MM.1S (cell line): ENCODE results near the gene DPAGT1.

Experiments used
- DNase-seq: peaks from one replicate; pipeline ENCODE4 v3.0.0-alpha.2; 2015
- H2AFZ ChIP-seq: fragments of 300-600 bp; sonication (generic); 2 replicates; pipeline ENCODE4 v1.6.0; 2016; ENCODE audit warnings: antibody characterized with exemption, low read length
- H3F3A ChIP-seq: fragments of 300-600 bp; sonication (generic); 2 replicates; pipeline ENCODE4 v1.6.1; 2016; ENCODE audit warnings: mild to moderate bottlenecking, antibody characterized with exemption, low read length, moderate library complexity, mixed read lengths; ENCODE audit not compliant: insufficient read depth
- H3K27ac ChIP-seq: fragments of 300-600 bp; sonication (generic); 2 replicates; pipeline ENCODE4 v1.5.1; 2016; ENCODE audit warnings: mild to moderate bottlenecking, low read length
- H3K27me3 ChIP-seq: fragments of 300-600 bp; sonication (generic); replicated peaks from 2 replicates; pipeline ENCODE4 v1.6.0; 2016; ENCODE audit warnings: low read length; ENCODE audit not compliant: insufficient read depth
- H3K36me3 ChIP-seq: fragments of 300-600 bp; sonication (generic); replicated peaks from 2 replicates; pipeline ENCODE4 v1.6.1; 2016; ENCODE audit warnings: mild to moderate bottlenecking, low read length, mixed read lengths; ENCODE audit not compliant: insufficient read depth
- H3K4me1 ChIP-seq: fragments of 300-600 bp; sonication (generic); 2 replicates; pipeline ENCODE4 v1.6.1; 2016; ENCODE audit warnings: low read length, mixed read lengths
- H3K4me2 ChIP-seq: fragments of 300-600 bp; sonication (generic); 2 replicates; pipeline ENCODE4 v1.6.0; 2016; ENCODE audit warnings: low read depth, low read length
- H3K4me3 ChIP-seq: fragments of 300-600 bp; sonication (generic); 2 replicates; pipeline ENCODE4 v1.5.1; 2016; ENCODE audit warnings: low read length, mixed read lengths
- H3K79me2 ChIP-seq: fragments of 300-600 bp; sonication (generic); 2 replicates; pipeline ENCODE4 v1.6.1; 2016; ENCODE audit warnings: mixed run types, low read length, mixed read lengths
- H3K9ac ChIP-seq: fragments of 300-600 bp; sonication (generic); 2 replicates; pipeline ENCODE4 v1.6.1; 2016; ENCODE audit warnings: low read length, mixed read lengths
- H3K9me2 ChIP-seq: fragments of 300-600 bp; sonication (generic); replicated peaks from 2 replicates; pipeline ENCODE4 v1.6.1; 2016; ENCODE audit warnings: mild to moderate bottlenecking, low read length, mixed read lengths; ENCODE audit not compliant: insufficient read depth
- H3K9me3 ChIP-seq: fragments of 300-600 bp; sonication (generic); replicated peaks from 2 replicates; pipeline ENCODE4 v1.6.1; 2016; ENCODE audit warnings: mild to moderate bottlenecking, low read length, mixed read lengths; ENCODE audit not compliant: insufficient read depth
- H4K20me1 ChIP-seq: fragments of 300-600 bp; sonication (generic); 2 replicates; pipeline ENCODE4 v1.6.1; 2016; ENCODE audit warnings: mild to moderate bottlenecking, low read length, moderate library complexity, mixed read lengths; ENCODE audit not compliant: insufficient read depth
- EZH2 ChIP-seq: fragments of 300-600 bp; sonication (generic); optimal IDR thresholded peaks from 2 replicates; pipeline ENCODE3; 2017; ENCODE audit warnings: low read depth, mild to moderate bottlenecking, antibody characterized with exemption, low read length, mixed read lengths
- EZH2phosphoT487 ChIP-seq: fragments of 300-600 bp; sonication (generic); IDR thresholded peaks from 2 replicates; pipeline ENCODE4 v1.6.1; 2018; ENCODE audit warnings: antibody characterized with exemption, low read length
- TF ChIP-seq, protein P1 (sequence below): fragments of 300-600 bp; sonication (generic); IDR thresholded peaks from 2 replicates; pipeline ENCODE4 v1.5.1; 2016; ENCODE audit warnings: antibody characterized with exemption, low read length, mixed read lengths

The DPAGT1 gene

DNA sequence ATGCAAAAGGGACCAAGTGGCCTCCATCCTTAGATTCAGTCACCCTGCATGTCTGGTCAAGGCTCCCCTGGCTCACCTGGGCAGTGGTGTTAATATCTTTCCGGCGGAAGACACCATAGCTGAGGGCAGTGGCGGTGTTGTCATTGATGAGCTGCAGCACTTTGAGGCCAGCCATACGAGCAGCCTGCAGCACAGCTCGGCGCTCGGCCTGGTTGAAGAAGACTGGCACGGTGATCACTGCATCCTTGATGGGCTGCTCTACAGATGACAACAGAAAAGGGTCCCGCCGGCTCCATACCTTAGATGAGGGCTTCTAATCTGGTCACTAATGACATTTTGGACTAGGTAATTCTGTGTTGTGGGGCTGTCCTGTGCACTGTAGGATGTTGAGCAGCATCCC is 47.2 kb downstream of the DPAGT1 start:
- Histone ChIP-seq H3K9me2 (no peaks in the 10 kb centered on the region), H3K4me3 (no peak overlapping the region), H3K79me2 (peaks cover 69% of the 10 kb centered on the region), H3K4me2 (no peak overlapping the region), H3K27me3 (no peaks in the 10 kb centered on the region), H3K4me1 (peaks cover 9% of the 10 kb centered on the region), H4K20me1 (0 out of 2 replicates have a peak, but pooled peaks cover 9% of the 10 kb centered on the region), H3K9ac (no peak overlapping the region), H3K9me3 (no peaks in the 10 kb centered on the region), H3F3A (peaks cover 11% of the 10 kb centered on the region), H3K36me3 (peaks cover 26% of the 10 kb centered on the region), H2AFZ (no peak overlapping the region), H3K27ac (no peak overlapping the region)
- TF ChIP-seq, protein P1, sequence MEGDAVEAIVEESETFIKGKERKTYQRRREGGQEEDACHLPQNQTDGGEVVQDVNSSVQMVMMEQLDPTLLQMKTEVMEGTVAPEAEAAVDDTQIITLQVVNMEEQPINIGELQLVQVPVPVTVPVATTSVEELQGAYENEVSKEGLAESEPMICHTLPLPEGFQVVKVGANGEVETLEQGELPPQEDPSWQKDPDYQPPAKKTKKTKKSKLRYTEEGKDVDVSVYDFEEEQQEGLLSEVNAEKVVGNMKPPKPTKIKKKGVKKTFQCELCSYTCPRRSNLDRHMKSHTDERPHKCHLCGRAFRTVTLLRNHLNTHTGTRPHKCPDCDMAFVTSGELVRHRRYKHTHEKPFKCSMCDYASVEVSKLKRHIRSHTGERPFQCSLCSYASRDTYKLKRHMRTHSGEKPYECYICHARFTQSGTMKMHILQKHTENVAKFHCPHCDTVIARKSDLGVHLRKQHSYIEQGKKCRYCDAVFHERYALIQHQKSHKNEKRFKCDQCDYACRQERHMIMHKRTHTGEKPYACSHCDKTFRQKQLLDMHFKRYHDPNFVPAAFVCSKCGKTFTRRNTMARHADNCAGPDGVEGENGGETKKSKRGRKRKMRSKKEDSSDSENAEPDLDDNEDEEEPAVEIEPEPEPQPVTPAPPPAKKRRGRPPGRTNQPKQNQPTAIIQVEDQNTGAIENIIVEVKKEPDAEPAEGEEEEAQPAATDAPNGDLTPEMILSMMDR = no peak
- no peak for TF ChIP-seq EZH2phosphoT487
- no peak for TF ChIP-seq EZH2
- DNase-seq = no peak

DNA sequence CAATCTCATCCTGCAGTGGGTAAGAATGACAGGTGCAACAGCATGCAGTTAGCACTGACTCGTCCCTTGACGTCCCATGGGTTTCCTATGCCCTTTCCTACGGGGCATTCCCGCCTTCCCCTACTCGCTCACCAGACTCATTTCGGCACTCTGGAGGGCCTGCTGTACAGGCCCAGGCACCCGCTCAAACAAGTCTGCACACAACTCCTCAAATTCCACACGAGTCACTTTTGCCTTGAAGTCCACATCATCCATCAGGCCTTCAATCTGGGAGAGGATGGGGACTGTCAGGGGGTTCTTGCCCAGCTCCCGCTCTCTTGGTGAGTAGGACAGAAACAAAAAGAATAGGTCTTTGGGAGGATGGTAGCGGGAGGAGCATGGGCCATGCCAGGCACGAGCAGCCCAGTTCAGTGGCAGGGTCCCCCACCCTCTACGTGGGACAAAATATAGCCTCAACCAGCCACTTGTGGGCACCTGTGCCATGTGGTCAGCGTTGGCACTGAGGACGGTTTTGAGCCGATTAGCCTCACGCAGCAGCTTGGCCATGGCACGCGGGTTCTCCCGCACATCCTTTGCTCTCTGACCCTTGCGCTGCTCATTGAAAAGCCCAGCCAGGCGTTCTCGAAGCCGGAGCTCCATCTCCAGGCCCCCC is 49.4 kb downstream of the DPAGT1 start:
- TF ChIP-seq EZH2 (no peak), EZH2phosphoT487 (no peak)
- H3F3A ChIP-seq = peaks cover 5% of the 10 kb centered on the region; the same call in 1 of the 2 replicates
- no peak overlapping the region for H3K9ac ChIP-seq
- H3K4me1 ChIP-seq = peaks cover 9% of the 10 kb centered on the region
- no peaks in the 10 kb centered on the region for H3K9me3 ChIP-seq
- peaks cover 36% of the 10 kb centered on the region for H3K36me3 ChIP-seq
- no peak overlapping the region for H2AFZ ChIP-seq
- H3K4me2 ChIP-seq = no peak overlapping the region
- no peaks in the 10 kb centered on the region for H3K27me3 ChIP-seq
- 0 out of 2 replicates have a peak, but pooled peaks cover 9% of the 10 kb centered on the region for H4K20me1 ChIP-seq
- no peaks in the 10 kb centered on the region for H3K9me2 ChIP-seq
- no peak overlapping the region for H3K4me3 ChIP-seq
- H3K79me2 ChIP-seq = peaks cover 67% of the 10 kb centered on the region
- no peak for DNase-seq
- no peak overlapping the region for H3K27ac ChIP-seq

DNA sequence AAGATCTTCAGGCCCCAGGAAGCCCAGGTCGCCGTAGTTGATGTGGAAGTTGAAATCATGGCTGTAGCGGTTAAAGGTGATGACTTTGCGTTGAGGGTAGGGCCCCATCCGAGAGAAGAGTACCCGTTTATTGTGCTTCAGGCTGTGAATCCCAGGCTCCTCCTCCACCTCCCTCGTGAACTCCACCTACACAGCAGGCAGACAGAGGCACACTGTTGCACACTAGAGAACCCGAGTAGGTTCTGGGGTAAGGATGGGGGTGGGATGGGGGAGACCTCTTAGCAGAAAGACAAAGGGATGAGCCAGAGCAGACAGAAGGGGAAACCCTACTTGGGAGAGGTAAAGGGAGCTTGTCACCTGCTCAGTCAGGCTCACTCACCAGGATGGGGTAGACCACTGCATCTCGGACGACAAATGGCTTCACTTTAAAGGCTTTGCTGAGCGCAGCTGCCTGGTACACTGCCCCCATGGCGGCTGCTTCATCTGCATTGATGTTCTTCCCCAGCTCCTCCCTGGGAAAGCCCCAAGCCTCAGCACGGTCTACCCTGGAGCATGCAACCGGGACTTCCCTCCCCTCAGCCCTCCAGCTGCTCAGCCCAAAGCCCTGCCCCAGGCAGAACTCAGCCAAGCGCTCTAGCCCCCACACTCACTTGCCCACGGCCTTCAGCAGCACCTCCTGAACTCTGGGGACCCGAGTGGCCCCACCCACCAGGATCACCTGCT is 50.1 kb downstream of the DPAGT1 start:
- Histone ChIP-seq H3K9ac (no peak overlapping the region), H3K36me3 (peaks cover 37% of the 10 kb centered on the region), H3F3A (peaks cover 5% of the 10 kb centered on the region; the same call in 1 of the 2 replicates), H3K4me2 (no peak overlapping the region), H3K4me3 (no peak overlapping the region), H4K20me1 (0 out of 2 replicates have a peak, but pooled peaks cover 9% of the 10 kb centered on the region), H3K79me2 (peaks cover 64% of the 10 kb centered on the region), H2AFZ (no peak overlapping the region), H3K9me2 (no peaks in the 10 kb centered on the region), H3K9me3 (no peaks in the 10 kb centered on the region), H3K27me3 (no peaks in the 10 kb centered on the region), H3K27ac (no peak overlapping the region), H3K4me1 (peaks cover 9% of the 10 kb centered on the region)
- TF ChIP-seq EZH2 (no peak), EZH2phosphoT487 (no peak)
- TF ChIP-seq, protein P1 = no peak
- DNase-seq = no peak

DNA sequence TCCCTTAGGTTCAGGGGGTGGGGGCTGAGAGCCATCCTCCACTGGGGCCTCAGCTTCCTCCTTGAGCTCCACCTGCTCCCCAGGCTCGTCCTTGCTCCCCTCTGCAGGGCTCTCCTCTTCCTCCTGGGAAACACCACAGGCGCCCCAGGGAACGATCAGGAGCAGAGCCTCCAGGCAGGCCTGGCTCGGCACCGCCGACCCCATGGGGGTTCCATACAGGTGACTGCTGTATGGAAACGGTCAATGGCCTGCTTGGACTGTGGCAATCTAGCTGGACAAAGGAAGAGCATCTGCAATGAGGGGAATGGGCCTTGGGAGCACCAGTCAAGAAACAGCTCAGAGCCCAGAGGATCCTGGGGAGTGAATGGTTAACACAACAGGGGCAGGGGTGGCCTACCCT is 52.6 kb downstream of the DPAGT1 start:
- Histone ChIP-seq H3K27ac (no peak overlapping the region), H2AFZ (no peak overlapping the region), H3K9me2 (no peaks in the 10 kb centered on the region), H3K36me3 (peaks cover 30% of the 10 kb centered on the region; the same call in 1 of the 2 replicates), H3K4me3 (no peak overlapping the region), H3K79me2 (peaks cover 39% of the 10 kb centered on the region), H3K9me3 (no peaks in the 10 kb centered on the region), H3K4me2 (no peak overlapping the region), H4K20me1 (no peaks in the 10 kb centered on the region), H3F3A (0 out of 2 replicates have a peak, but pooled peaks cover 3% of the 10 kb centered on the region), H3K4me1 (no peaks in the 10 kb centered on the region), H3K27me3 (no peaks in the 10 kb centered on the region), H3K9ac (no peak overlapping the region)
- TF ChIP-seq EZH2phosphoT487 = no peak
- no peak for TF ChIP-seq EZH2
- TF ChIP-seq, protein P1 = no peak
- no peak for DNase-seq
